Ishikawa (cell line): ENCODE measurements around the gene RHBDD3.

Source experiments
- CEBPB ChIP-seq: IDR thresholded peaks from 2 replicates; pipeline ENCODE4 v1.6.1; 2012
- CREB1 ChIP-seq: IDR thresholded peaks from 2 replicates; pipeline ENCODE4 v1.6.1; 2012; ENCODE audit warnings: low read depth
- EGR1 ChIP-seq: IDR thresholded peaks from 2 replicates; pipeline ENCODE4 v1.6.1; 2012
- EP300 ChIP-seq: IDR thresholded peaks from 2 replicates; pipeline ENCODE4 v1.6.1; 2012; ENCODE audit warnings: borderline replicate concordance
- FOXM1 ChIP-seq: IDR thresholded peaks from 2 replicates; pipeline ENCODE4 v1.6.1; 2012; ENCODE audit warnings: low read depth, borderline replicate concordance
- NFIC ChIP-seq: IDR thresholded peaks from 2 replicates; pipeline ENCODE4 v1.6.1; 2012
- RAD21 ChIP-seq: IDR thresholded peaks from 2 replicates; pipeline ENCODE4 v1.6.1; 2012; ENCODE audit warnings: low read depth
- TAF1 ChIP-seq: IDR thresholded peaks from 2 replicates; pipeline ENCODE4 v1.6.1; 2012; ENCODE audit warnings: low read depth, mild to moderate bottlenecking
- TCF12 ChIP-seq: IDR thresholded peaks from 2 replicates; pipeline ENCODE4 v1.6.1; 2012; ENCODE audit warnings: low read depth
- TEAD4 ChIP-seq: IDR thresholded peaks from 2 replicates; pipeline ENCODE4 v1.6.1; 2012
- YY1 ChIP-seq: IDR thresholded peaks from 2 replicates; pipeline ENCODE4 v1.6.1; 2012; ENCODE audit warnings: low read depth
- ZBTB7A ChIP-seq: IDR thresholded peaks from 2 replicates; pipeline ENCODE4 v1.6.1; 2012; ENCODE audit warnings: low read depth
- TF ChIP-seq, protein P1 (sequence below): IDR thresholded peaks from 2 replicates; pipeline ENCODE4 v1.6.1; 2012
- TF ChIP-seq, protein P2 (sequence below): IDR thresholded peaks from 2 replicates; pipeline ENCODE4 v1.6.1; 2012; ENCODE audit warnings: low read depth, mild to moderate bottlenecking
- TF ChIP-seq, protein P3 (sequence below): IDR thresholded peaks from 2 replicates; pipeline ENCODE4 v1.6.1; 2012

RHBDD3 gene

DNA sequence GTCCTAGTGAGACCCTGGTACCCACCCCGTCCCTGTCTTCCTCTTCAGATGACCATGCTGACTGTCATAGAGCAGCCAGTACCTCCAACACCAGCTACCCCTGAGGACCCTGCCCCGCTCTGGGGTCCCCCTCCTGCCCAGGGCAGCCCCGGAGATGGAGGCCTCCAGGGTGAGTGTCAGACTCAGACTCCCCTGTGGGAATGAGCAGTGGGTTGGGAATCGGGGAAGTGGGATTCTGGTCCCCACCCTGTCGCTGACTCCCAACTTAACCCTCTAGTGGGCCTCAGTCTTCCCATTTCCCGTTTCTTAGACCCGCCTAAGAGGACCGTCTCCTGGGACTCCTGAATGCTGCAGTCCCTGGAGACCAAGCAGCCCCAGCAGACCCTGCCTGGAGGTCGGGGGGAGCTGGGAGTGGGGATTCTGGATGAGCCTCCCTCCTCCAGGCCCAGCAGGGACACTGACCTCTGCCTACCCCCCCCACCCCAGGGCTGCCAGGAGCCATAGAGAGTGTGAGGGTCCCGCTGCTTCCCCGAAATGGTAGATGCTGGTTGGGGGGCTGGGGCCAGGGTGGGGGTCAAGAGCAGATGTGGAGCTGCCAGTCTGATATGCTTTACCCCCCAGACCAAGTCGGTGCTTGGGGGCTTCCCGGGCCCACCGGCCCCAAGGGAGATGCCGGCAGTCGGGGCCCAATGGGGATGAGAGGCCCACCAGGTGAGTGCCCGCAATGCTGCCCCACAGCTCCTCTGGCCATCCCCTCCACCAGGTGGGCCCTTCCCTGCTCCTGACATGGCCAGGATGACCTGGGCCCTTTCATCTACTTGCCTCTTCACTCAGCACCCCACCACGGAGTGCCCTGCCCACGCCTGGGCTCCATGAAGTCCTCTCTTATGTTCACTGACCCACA, 36.6 kb downstream of the RHBDD3 start:
- no peak for TF ChIP-seq EGR1

DNA sequence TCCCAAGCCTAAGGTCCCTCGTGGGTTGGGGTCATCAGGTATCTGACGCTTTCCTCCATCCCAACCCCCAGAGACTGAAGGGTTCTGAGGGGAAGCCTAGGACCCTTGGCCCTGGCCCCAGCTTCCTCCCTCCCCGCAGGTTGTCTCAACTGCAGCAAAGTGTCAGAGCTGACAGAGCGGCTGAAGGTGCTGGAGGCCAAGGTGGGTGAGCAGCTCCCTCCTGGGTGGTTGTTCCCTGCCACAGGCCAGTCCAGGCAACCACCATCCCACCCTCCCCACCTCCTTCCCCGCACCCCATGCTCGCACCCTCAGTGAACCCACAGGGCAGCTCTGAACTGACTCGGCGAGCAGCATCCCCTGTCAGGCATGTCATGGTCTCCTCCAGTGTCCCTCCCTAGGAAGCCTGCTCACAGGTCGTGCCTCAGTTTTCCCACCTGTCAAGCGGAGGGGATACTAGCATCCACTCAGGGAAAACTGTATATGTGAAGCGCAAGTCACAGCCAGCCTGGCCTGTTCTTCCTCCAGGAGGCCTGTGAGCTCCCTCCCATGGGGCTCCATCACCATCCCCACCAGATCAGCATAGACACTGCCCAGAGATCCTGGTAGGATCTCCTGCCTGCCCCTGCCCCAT, 41.3 kb downstream of the RHBDD3 start:
- TF ChIP-seq EP300 (no peak), TCF12 (no peak), YY1 (no peak), RAD21 (no peak), FOXM1 (no peak), NFIC (no peak), CEBPB (no peak), TAF1 (no peak), CREB1 (no peak), ZBTB7A (no peak), EGR1 (no peak), TEAD4 (no peak)
- TF ChIP-seq, protein P1, sequence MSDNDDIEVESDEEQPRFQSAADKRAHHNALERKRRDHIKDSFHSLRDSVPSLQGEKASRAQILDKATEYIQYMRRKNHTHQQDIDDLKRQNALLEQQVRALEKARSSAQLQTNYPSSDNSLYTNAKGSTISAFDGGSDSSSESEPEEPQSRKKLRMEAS: no peak
- TF ChIP-seq, protein P2, sequence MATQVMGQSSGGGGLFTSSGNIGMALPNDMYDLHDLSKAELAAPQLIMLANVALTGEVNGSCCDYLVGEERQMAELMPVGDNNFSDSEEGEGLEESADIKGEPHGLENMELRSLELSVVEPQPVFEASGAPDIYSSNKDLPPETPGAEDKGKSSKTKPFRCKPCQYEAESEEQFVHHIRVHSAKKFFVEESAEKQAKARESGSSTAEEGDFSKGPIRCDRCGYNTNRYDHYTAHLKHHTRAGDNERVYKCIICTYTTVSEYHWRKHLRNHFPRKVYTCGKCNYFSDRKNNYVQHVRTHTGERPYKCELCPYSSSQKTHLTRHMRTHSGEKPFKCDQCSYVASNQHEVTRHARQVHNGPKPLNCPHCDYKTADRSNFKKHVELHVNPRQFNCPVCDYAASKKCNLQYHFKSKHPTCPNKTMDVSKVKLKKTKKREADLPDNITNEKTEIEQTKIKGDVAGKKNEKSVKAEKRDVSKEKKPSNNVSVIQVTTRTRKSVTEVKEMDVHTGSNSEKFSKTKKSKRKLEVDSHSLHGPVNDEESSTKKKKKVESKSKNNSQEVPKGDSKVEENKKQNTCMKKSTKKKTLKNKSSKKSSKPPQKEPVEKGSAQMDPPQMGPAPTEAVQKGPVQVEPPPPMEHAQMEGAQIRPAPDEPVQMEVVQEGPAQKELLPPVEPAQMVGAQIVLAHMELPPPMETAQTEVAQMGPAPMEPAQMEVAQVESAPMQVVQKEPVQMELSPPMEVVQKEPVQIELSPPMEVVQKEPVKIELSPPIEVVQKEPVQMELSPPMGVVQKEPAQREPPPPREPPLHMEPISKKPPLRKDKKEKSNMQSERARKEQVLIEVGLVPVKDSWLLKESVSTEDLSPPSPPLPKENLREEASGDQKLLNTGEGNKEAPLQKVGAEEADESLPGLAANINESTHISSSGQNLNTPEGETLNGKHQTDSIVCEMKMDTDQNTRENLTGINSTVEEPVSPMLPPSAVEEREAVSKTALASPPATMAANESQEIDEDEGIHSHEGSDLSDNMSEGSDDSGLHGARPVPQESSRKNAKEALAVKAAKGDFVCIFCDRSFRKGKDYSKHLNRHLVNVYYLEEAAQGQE: no peak
- TF ChIP-seq, protein P3, sequence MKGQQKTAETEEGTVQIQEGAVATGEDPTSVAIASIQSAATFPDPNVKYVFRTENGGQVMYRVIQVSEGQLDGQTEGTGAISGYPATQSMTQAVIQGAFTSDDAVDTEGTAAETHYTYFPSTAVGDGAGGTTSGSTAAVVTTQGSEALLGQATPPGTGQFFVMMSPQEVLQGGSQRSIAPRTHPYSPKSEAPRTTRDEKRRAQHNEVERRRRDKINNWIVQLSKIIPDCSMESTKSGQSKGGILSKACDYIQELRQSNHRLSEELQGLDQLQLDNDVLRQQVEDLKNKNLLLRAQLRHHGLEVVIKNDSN: no peak

DNA sequence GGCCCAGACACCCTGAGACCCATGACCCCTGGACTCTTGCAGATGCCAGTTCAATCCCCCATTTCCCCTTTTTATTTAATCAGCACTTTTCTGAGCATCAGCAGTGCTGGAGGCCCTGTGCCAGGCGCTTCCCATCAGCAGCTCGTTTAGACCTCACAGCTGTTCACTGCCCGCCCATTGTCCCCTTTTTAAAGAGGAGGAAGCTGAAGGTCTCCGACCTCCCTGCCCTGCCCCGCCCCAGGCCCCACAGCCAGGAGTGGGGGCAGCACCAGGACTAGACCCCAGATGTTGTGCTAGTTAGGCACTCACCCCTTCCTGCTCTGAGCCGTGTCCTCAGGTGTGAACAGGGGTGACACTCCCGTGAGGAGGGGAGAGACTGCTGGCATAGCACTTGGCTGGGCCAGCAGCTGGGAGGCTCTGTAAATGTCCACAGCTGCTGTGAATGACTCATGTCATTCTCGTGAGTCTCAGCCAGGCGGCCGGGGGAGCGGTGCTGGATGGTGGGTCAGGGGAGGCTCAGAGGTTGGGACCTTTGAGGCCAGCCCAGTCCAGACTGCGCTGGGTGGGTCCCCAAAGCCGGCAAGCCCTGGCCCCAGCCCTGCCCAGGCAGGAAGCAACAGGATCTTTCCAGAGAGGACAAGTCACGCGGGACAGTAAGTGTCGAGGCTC, 42.2 kb downstream of the RHBDD3 start:
- TF ChIP-seq NFIC (no peak), CREB1 (no peak), EP300 (no peak), YY1 (no peak), TAF1 (no peak), EGR1 (no peak), ZBTB7A (no peak), RAD21 (no peak), CEBPB (no peak), TEAD4 (no peak)
- TF ChIP-seq, protein P3: no peak
- TF ChIP-seq, protein P1: no peak

DNA sequence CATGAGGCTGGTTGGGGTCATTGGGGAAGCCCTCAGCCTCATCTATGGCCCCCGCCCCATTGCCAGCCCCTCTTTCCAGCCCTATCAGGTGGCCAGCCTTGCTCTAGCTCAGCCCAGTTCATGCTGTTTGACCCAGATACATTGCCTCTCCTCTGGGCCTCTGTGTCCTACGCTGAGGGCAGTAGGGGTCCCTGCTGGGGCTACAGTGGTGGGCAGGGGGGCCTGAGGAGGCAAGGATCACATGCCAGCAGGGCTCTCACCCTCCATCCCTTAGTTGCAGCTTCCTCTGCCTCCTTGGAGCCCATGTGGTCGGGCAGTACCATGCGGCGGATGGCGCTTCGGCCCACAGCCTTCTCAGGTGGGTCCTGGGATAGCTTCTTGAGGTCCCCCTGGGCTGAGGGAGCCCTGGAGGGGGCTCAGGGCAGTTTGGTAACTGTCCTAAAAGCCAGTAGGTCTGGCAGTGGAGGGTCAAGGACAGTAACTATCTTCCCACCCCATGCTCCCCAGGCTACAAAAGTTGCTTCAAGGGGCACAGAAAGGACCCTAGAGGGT, 42.8 kb downstream of the RHBDD3 start:
- no peak for TF ChIP-seq RAD21
- TF ChIP-seq YY1: no peak
- TF ChIP-seq, protein P3: no peak

DNA sequence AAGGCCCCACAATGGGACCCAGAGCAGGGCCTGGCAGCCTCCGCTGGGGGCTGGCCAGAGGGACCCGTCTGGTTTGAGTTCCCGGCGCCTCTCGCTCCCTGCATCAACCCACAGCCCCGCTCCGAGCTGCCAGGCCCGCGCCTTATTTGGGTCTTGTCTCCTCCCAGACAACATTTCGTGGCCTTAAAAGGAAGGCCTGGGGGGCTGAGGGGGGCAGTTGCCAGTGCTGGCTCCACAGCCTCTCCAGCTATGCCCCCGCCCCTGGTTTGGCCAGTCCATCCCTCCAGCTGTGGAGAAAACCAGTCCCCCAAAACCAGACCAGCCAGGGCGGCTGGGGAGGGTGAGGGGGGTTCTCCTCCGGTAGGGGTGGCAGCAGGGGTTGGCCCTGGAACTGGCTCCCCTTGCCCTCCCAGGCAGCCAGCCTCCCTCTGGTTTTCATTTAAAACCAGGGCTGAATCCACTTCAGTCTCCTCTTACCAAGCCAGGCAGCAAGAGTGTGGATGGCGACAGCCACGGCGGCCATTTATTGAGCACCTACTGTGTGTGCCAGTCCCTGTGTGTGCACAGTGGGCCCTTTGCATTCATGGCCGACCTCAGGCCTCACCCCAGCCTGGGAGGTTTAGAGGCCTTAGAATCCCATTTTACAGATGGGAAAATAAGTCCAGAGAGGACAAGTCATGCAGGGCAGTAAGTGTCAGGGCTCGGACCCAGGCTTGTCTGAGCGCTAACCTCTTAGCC, 43.5 kb downstream of the RHBDD3 start:
- no peak for TF ChIP-seq CREB1

DNA sequence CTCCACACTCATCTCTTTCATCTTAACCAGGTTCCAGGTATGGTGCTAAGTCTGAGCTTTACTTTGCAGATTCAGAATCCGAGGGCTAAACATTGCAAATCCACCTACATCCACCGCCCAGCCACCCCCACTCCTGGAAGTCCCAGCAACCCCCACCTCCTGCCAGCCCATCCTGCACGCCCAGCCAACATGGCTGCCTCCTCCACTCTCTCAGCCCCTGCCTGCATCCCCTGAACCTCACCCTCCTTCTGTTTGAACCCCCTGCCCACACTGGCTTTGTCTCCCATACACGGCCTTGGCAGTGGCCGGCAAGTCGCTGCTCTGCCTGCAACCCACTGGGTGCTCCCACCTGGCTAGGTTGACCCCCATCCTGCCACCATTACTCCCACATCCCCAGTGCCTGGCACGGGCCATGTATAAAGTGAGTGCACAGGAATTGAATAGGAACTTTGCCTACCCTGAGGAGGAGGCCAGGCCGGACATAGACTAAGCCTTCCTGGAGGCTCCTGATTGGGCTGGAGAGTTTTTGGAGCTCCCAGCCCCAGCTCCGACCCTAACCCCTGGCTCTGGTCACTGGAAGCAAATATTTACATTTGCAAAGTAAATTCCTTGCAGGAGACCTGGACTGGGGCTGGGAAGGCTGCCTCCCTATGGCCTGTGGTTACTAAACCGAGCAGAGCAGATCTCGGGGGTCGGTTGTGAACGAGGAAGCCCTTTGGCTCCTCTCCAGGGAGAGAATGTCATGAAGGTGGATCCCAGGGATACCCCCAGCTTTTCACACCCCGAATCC, 47.7 kb downstream of the RHBDD3 start:
- TF ChIP-seq YY1 (0 out of 2 replicates have a peak, but pooled peaks have one; percentile 13), RAD21 (no peak)
